Measurements from ENCODE around the gene SEMA5A. TPM values are rescaled to one million over a fixed set of nuclear protein-coding genes. Genes with fewer than 3 reads are reported as not detected.

The SEMA5A gene
- total RNA-seq, 2 donors from 2014 or later = 0.14 to 0.23 TPM

DNA sequence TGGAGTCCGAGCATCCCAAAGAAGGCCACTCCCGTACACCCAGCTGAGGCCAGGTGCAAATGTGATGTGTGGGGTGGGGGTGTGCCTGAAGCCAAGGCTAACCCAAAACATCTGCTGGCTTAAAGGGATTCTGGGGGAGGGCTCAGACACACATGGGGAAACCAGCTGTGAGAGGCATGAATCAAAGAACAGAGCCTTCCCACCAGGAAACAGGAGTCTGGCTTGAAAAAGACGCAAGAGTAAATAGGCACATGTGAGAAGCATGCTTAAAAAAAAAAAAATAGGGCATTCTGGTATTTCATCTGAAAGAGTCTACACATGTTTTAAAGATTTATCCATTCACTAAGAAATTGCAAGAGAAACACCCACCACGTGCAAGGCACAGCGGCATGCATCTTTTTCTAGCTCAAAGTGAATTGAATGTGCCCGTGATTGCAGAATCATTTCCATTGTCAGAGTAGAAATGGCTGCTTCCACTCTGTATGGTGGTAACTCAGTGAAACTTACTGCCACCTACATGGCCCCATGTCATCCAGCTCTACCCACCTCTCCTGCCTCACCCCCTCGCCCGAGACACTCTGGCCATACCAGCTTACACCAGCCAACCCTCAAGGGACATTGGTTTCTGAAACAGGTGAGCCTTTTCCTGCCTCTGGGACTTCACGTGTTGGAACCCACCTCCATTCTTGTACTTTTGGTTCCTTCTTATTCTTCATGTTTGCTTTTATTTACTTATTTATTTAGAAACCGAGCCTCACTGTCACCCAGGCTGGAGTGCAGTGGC, 71.5 kb downstream of the SEMA5A start:
- Mint-ChIP-seq H3K36me3 (ENCODE audit: insufficient read depth in 2 of 2) (peaks cover 4 to 8% of the 10 kb centered on the region in 2 donors), H3K4me1 (ENCODE audit: low read depth) (no peaks in the 10 kb centered on the region), H3K27ac (no peak overlapping the region), H3K9me3 (peaks cover 10 to 19% of the 10 kb centered on the region in 2 donors), H3K4me3 (no peak overlapping the region), H3K27me3 (ENCODE audit: low read depth) (no peaks in the 10 kb centered on the region)
- ATAC-seq (replicated peaks in 1 of 2) (no peak), DNase-seq (no peak)

DNA sequence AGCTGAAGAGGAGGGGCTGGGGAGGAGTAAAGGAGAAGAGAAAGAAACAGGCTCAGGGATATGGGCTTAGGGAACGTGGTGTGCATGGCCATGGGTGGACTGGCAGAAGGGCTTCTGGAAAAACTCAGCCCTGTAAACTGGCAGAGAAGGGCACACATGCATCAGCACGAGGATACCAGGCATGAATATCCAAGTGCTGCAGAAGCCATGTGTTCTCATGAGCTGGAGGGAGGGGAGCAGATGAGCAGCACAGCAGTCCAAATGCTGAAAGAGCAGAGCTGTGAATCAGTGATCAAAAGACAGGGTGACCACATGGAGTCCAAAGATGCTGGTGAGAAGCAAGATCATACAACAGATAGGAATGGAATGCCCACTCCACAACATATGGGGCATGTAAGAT, 72.3 kb downstream of the SEMA5A start:
- peaks cover 10 to 17% of the 10 kb centered on the region in 2 donors for H3K9me3 Mint-ChIP-seq
- H3K27ac Mint-ChIP-seq = no peak overlapping the region
- H3K27me3 Mint-ChIP-seq (ENCODE audit: low read depth) = no peaks in the 10 kb centered on the region
- DNase-seq (no peak), ATAC-seq (replicated peaks in 1 of 2) (no peak)
- H3K36me3 Mint-ChIP-seq (ENCODE audit: insufficient read depth in 2 of 2) = peaks cover 4 to 8% of the 10 kb centered on the region in 2 donors
- no peak overlapping the region for H3K4me3 Mint-ChIP-seq
- H3K4me1 Mint-ChIP-seq (ENCODE audit: low read depth) = no peaks in the 10 kb centered on the region

- no peak for DNase-seq
- no peak overlapping the region for H3K27ac Mint-ChIP-seq
- H3K4me3 Mint-ChIP-seq = no peak overlapping the region
- ATAC-seq (replicated peaks in 1 of 2) = no peak
- H3K36me3 Mint-ChIP-seq (ENCODE audit: insufficient read depth in 2 of 2) = peaks cover 0 to 2% of the 10 kb centered on the region in 2 donors
- peaks cover 2 to 7% of the 10 kb centered on the region in 2 donors for H3K9me3 Mint-ChIP-seq
- no peaks in the 10 kb centered on the region for H3K27me3 Mint-ChIP-seq (ENCODE audit: low read depth)
- no peaks in the 10 kb centered on the region for H3K4me1 Mint-ChIP-seq (ENCODE audit: low read depth)
These were observed 75.5 kb downstream of the SEMA5A start for GRCh38 chr5:9470410-9470809.

- no peaks in the 10 kb centered on the region for H3K4me1 Mint-ChIP-seq (ENCODE audit: low read depth)
- DNase-seq = no peak
- H3K9me3 Mint-ChIP-seq = no peaks in the 10 kb centered on the region
- H3K4me3 Mint-ChIP-seq = no peak overlapping the region
- H3K27ac Mint-ChIP-seq = no peak overlapping the region
- no peaks in the 10 kb centered on the region for H3K36me3 Mint-ChIP-seq (ENCODE audit: insufficient read depth in 2 of 2)
- no peaks in the 10 kb centered on the region for H3K27me3 Mint-ChIP-seq (ENCODE audit: low read depth)
- no peak for ATAC-seq (replicated peaks in 1 of 2)
These were observed 77.9 kb downstream of the SEMA5A start for GRCh38 chr5:9468060-9468388.

- no peak overlapping the region for H3K4me3 Mint-ChIP-seq
- no peak for DNase-seq
- H3K36me3 Mint-ChIP-seq (ENCODE audit: insufficient read depth in 2 of 2) = no peaks in the 10 kb centered on the region
- H3K4me1 Mint-ChIP-seq (ENCODE audit: low read depth) = no peaks in the 10 kb centered on the region
- H3K27ac Mint-ChIP-seq = no peak overlapping the region
- H3K27me3 Mint-ChIP-seq (ENCODE audit: low read depth) = no peaks in the 10 kb centered on the region
- H3K9me3 Mint-ChIP-seq = no peaks in the 10 kb centered on the region
- ATAC-seq (replicated peaks in 1 of 2) = no peak
These were observed 78.4 kb downstream of the SEMA5A start for GRCh38 chr5:9467199-9468059.

- DNase-seq (no peak), ATAC-seq (replicated peaks in 1 of 2) (no peak)
- no peak overlapping the region for H3K4me3 Mint-ChIP-seq
- no peak overlapping the region for H3K27ac Mint-ChIP-seq
- H3K27me3 Mint-ChIP-seq (ENCODE audit: low read depth) = no peaks in the 10 kb centered on the region
- no peaks in the 10 kb centered on the region for H3K4me1 Mint-ChIP-seq (ENCODE audit: low read depth)
- H3K9me3 Mint-ChIP-seq = peaks cover 0 to 1% of the 10 kb centered on the region in 2 donors
- no peaks in the 10 kb centered on the region for H3K36me3 Mint-ChIP-seq (ENCODE audit: insufficient read depth in 2 of 2)
These were observed 79.2 kb downstream of the SEMA5A start for GRCh38 chr5:9466697-9467096.

GRCh38 chr5:9464478-9464877, 81.4 kb downstream of the SEMA5A start:
- no peak overlapping the region for H3K4me3 Mint-ChIP-seq

GRCh38 chr5:9462109-9462508, 83.8 kb downstream of the SEMA5A start:
- peaks cover 0 to 4% of the 10 kb centered on the region in 2 donors for H3K9me3 Mint-ChIP-seq
- no peak for ATAC-seq (replicated peaks in 1 of 2)
- no peak for DNase-seq
- peaks cover 0 to 1% of the 10 kb centered on the region in 2 donors for H3K36me3 Mint-ChIP-seq (ENCODE audit: insufficient read depth in 2 of 2)
- no peaks in the 10 kb centered on the region for H3K4me1 Mint-ChIP-seq (ENCODE audit: low read depth)
- H3K27ac Mint-ChIP-seq = no peak overlapping the region
- no peaks in the 10 kb centered on the region for H3K27me3 Mint-ChIP-seq (ENCODE audit: low read depth)
- H3K4me3 Mint-ChIP-seq = no peak overlapping the region

More at GRCh38 chr5:9464478-9464877, 81.4 kb downstream of the SEMA5A start:
- H3K27me3 Mint-ChIP-seq (ENCODE audit: low read depth) = no peaks in the 10 kb centered on the region
- ATAC-seq (replicated peaks in 1 of 2) (no peak), DNase-seq (no peak)
- H3K4me1 Mint-ChIP-seq (ENCODE audit: low read depth) = no peaks in the 10 kb centered on the region
- H3K9me3 Mint-ChIP-seq = peaks cover 0 to 1% of the 10 kb centered on the region in 2 donors
- no peak overlapping the region for H3K27ac Mint-ChIP-seq
- no peaks in the 10 kb centered on the region for H3K36me3 Mint-ChIP-seq (ENCODE audit: insufficient read depth in 2 of 2)

DNA sequence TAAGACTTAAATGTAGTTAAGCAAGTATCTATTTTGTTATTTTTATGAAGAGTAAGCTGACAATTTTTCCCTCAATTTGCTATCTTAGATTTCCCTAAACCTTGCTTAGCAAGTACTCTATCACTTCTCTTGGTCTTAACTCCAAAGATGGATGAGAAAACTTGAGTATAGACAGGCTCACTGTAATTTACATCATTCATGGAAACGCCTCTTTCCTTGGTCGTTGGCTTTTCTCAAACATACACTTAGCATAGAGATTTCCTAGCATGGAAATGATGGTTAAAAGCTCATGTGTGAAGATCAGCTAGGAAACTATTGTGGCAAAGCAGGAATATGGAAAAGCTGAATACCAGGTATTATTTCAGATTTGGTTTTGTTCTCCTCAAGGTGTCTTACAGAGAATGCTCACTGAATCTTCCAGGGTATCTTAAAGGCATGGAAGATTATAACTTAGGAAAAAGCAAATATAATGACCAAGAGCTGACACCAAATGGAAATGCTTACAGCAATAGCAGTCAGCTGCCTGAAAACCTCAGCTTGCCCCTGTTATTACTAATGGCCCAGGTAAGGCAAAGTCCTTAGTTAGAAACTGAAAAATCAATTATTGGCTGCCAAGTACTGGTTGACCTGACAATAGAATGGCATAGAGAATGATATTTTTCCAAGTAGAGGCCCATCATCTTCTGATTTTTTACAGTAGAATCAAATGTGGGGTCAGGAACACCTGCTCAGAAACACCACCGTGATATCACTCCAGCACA, 84.8 kb downstream of the SEMA5A start:
- no peak overlapping the region for H3K27ac Mint-ChIP-seq
- H3K36me3 Mint-ChIP-seq (ENCODE audit: insufficient read depth in 2 of 2) = peaks cover 0 to 1% of the 10 kb centered on the region in 2 donors
- no peak for ATAC-seq (replicated peaks in 1 of 2)
- no peaks in the 10 kb centered on the region for H3K4me1 Mint-ChIP-seq (ENCODE audit: low read depth)
- H3K9me3 Mint-ChIP-seq = peaks cover 0 to 4% of the 10 kb centered on the region in 2 donors
- no peaks in the 10 kb centered on the region for H3K27me3 Mint-ChIP-seq (ENCODE audit: low read depth)
- DNase-seq = no peak
- H3K4me3 Mint-ChIP-seq = no peak overlapping the region

DNA sequence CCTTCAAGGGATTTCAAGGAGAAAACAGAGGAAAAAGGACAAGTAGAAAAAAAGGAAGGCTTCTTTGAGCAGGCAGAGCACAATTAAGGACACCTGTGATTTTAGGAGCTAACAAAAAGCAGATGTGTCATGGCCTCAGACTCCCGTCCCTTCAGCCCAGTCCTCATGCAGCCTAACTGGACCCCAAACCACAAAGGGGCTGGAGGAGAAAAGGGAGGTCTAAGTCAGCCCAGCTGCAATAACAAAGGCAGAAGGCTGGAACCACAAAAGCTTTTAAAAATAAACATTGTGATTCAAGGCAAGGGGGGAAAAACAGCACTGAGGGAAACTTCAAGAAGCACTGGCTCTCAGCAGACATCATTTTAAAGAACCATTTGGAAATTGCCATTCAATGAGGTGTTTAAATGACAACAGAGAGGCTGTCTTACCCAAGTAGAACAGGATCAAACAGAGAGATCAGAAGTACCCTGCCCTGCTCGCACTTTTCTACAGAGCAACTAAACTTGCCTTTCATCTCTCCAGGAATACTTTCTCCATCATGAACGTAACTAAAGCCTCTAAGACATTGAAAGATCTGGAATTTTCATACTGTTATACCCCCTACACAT, 89.3 kb downstream of the SEMA5A start:
- Mint-ChIP-seq H3K27ac (no peak overlapping the region), H3K4me3 (no peak overlapping the region), H3K9me3 (peaks cover 0 to 3% of the 10 kb centered on the region in 2 donors), H3K4me1 (ENCODE audit: low read depth) (no peaks in the 10 kb centered on the region), H3K27me3 (ENCODE audit: low read depth) (no peaks in the 10 kb centered on the region), H3K36me3 (ENCODE audit: insufficient read depth in 2 of 2) (peaks cover 0 to 1% of the 10 kb centered on the region in 2 donors)
- ATAC-seq (replicated peaks in 1 of 2) (no peak), DNase-seq (no peak)

GRCh38 chr5:9455826-9456434, 89.9 kb downstream of the SEMA5A start:
- ATAC-seq (replicated peaks in 1 of 2) (no peak), DNase-seq (no peak)
- Mint-ChIP-seq H3K4me3 (no peak overlapping the region), H3K36me3 (ENCODE audit: insufficient read depth in 2 of 2) (peaks cover 0 to 1% of the 10 kb centered on the region in 2 donors), H3K27ac (no peak overlapping the region), H3K27me3 (ENCODE audit: low read depth) (no peaks in the 10 kb centered on the region), H3K4me1 (ENCODE audit: low read depth) (no peaks in the 10 kb centered on the region), H3K9me3 (peaks cover 0 to 3% of the 10 kb centered on the region in 2 donors)

DNA sequence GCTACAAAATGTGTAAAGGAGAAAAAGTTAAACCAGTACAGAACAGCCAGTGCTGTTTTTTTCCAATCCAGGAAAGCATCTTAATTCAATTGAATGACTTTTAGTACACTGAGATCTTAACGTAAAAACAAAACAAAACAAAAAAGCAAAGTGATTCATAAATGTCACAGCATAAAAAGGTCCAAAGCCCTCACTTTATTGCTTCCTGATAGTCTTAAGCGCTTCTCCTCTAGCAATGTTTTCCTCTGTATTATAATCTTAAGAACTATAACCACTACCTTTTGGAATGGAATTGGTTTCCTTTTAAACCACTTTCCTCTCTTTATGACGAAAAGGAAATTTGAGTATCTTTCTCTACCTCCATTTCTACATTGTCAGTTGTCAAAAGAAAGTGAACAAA, 91.4 kb downstream of the SEMA5A start:
- no peak for ATAC-seq (replicated peaks in 1 of 2)
- Mint-ChIP-seq H3K36me3 (ENCODE audit: insufficient read depth in 2 of 2) (peaks cover 0 to 1% of the 10 kb centered on the region in 2 donors), H3K4me3 (no peak overlapping the region), H3K4me1 (ENCODE audit: low read depth) (no peaks in the 10 kb centered on the region), H3K9me3 (peaks cover 2 to 3% of the 10 kb centered on the region in 2 donors), H3K27me3 (ENCODE audit: low read depth) (no peaks in the 10 kb centered on the region), H3K27ac (no peak overlapping the region)
- no peak for DNase-seq
